C4-2B (cell line): ENCODE measurements around the gene TCF3.
"Not testable (repeated sequence)": the region's sequence is repeated elsewhere in the genome, so short reads cannot be mapped to it uniquely, and the experiment has no call there.

Experiments used
- H3K27ac ChIP-seq: fragments of 450-650 bp; 2 replicates; pipeline ENCODE4 v1.5.1; 2017
- ZFX ChIP-seq: fragments of 450-650 bp; IDR thresholded peaks from 2 replicates; pipeline ENCODE4 v1.6.1; 2017
- TF ChIP-seq, protein P1 (sequence below): fragments of 450-650 bp; conservative IDR thresholded peaks from 2 replicates; pipeline ENCODE4 v1.5.1; 2017; ENCODE audit warnings: mild to moderate bottlenecking

The TCF3 gene

GRCh38 chr19:1648459-1648849 lies 4.0 kb downstream of the TCF3 start:
- H3K27ac ChIP-seq = no peak overlapping the region
- TF ChIP-seq, protein P1, sequence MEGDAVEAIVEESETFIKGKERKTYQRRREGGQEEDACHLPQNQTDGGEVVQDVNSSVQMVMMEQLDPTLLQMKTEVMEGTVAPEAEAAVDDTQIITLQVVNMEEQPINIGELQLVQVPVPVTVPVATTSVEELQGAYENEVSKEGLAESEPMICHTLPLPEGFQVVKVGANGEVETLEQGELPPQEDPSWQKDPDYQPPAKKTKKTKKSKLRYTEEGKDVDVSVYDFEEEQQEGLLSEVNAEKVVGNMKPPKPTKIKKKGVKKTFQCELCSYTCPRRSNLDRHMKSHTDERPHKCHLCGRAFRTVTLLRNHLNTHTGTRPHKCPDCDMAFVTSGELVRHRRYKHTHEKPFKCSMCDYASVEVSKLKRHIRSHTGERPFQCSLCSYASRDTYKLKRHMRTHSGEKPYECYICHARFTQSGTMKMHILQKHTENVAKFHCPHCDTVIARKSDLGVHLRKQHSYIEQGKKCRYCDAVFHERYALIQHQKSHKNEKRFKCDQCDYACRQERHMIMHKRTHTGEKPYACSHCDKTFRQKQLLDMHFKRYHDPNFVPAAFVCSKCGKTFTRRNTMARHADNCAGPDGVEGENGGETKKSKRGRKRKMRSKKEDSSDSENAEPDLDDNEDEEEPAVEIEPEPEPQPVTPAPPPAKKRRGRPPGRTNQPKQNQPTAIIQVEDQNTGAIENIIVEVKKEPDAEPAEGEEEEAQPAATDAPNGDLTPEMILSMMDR = no peak
- no peak for TF ChIP-seq ZFX

GRCh38 chr19:1647501-1648458 lies 4.6 kb downstream of the TCF3 start:
- no peak for TF ChIP-seq ZFX
- TF ChIP-seq, protein P1 = no peak

DNA sequence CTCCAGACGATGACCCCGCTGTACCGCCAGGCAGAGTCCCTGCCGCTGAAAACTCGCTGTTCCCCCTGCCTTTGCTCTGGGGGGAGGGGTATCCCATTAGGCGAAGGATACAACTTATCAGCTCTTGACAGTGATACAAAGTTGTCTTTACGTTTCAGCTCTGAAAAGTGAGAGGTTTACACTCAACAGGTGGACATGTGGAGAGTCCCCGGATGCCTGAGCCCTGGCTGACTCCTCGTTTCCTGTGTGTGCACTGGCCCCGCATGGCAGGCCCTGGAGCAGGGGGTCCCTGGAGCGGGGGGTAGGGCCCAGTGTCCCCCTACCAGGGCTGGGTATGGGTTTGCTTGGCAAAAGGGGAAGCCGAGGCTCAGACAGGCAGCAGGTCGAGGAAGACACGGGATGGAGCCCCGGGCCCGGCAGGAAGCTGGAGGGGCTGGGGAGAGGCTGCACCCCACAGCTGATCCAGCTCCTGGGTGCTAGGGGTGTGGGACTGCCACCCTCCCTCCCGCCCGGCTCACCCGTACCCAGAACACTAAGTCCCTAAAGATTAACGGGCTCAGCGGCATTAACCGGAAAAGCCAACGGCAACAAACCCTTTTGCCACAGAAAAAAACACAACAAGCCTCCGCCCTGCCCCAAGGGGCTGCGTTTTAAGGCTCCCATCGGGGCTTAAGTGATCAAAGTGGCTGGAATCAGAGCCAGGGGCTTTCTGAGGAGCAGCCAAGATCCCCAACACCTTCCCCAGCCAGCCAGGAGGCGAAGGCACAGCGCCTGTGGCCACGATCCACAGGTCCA lies 5.6 kb downstream of the TCF3 start:
- no peak overlapping the region for H3K27ac ChIP-seq
- TF ChIP-seq, protein P1 = no peak
- TF ChIP-seq ZFX = no peak

More at GRCh38 chr19:1647501-1648458, 4.6 kb downstream of the TCF3 start:
- H3K27ac ChIP-seq = no peak overlapping the region

GRCh38 chr19:1646149-1646548 lies 6.3 kb downstream of the TCF3 start:
- no peak for TF ChIP-seq ZFX
- TF ChIP-seq, protein P1 = no peak
- H3K27ac ChIP-seq = no peak overlapping the region

DNA sequence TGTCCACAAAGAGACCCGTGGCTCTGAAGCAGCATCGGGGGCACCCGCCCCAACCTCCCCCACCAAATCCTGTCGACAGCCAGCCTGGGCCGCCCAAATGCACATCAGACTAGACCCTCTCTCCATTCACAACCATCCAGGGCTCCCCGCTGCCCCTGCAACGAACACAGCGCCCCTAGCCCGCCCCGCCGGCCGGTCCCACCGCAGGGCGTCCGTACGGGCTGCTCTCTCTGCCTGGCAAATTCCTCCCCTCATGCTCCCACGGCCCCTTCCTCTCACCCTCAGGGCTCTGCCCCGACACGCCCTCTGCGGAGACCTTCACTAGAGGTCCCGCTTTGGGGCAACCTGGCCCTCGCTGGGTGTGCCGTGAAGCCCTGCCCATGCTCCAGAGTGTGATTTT lies 7.1 kb downstream of the TCF3 start:
- no peak overlapping the region for H3K27ac ChIP-seq
- TF ChIP-seq, protein P1 = no peak
- no peak for TF ChIP-seq ZFX

DNA sequence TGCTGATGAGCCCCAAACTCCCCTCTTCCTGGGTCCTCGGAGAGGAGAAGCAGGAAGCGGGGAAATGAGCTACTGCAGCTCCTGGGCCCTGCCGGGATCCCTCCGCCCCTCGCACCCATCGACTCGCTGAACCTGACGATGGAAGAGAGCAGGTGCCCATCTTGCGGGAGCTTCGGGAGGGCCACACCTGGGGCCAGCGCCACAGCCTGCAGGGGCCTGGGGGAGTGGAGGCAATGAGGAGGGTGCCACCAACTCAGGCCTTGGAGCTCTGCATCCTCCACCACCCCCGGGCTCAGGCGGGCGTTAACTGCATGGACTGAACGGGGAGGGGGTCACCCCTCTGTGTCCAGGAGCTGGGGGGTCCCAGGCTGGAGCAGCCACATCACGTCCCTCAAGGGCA lies 8.3 kb downstream of the TCF3 start:
- no peak for TF ChIP-seq ZFX
- TF ChIP-seq, protein P1 = no peak
- H3K27ac ChIP-seq = no peak overlapping the region

DNA sequence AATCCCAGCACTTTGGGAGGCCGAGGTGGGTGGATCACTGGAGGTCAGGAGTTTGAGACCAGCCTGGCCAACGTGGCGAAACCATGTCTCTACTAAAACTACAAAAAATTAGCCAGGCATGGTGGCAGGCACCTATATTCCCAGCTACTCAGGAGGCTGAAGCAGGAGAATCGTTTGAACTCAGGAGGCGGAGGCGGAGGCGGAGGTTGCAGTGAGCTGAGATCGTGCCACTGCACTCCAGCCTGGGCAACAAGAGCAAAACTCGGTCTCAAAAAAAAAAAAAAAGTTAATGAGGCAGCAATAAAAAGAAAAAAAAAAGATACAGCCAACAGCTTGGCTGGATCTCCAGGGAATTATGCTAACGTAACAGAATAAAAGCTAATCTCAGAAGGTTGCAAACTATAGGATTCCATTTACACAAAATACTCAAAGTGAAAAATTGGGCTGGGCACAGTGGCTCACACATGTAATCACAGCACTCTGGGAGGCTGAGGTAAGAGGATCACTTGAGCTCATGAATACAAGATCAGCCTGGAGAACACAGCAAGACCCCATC lies 11.4 kb downstream of the TCF3 start:
- H3K27ac ChIP-seq = not testable (repeated sequence)
